Esophagus muscularis mucosa (tissue), 4 donors: ENCODE measurements around the gene GSG1. TPM values are rescaled to one million over a fixed set of nuclear protein-coding genes. Genes with fewer than 3 reads are reported as not detected.

ENCODE experiments used
- DNase-seq: peaks from one replicate; pipeline ENCODE4 v3.0.0-alpha.2; 2017; ENCODE audit errors: extremely low spot score
- H3K27ac ChIP-seq, 4 donors: fragments of 200-600 bp; sonication (generic); replicated peaks in 1 of 4; 1 replicate in 3 of 4; 2 replicates in 1 of 4; pipeline ENCODE4 v1.5.1; 2016 to 2019; ENCODE audit warnings: mild to moderate bottlenecking in 1 of 4
- H3K27me3 ChIP-seq, 4 donors: fragments of 200-600 bp; sonication (generic); one replicate each; pipeline versions ENCODE4 v1.5.1 to v1.6.0; 2016 to 2019
- H3K36me3 ChIP-seq, 4 donors: fragments of 200-600 bp; sonication (generic); one replicate each; pipeline ENCODE4 v1.5.1; 2016 to 2019
- H3K4me1 ChIP-seq, 4 donors: fragments of 200-600 bp; sonication (generic); one replicate each; pipeline ENCODE4 v1.5.1; 2016 to 2019
- H3K4me3 ChIP-seq, 4 donors: fragments of 200-600 bp; sonication (generic); 1 replicate in 2 of 4; 2 replicates in 2 of 4; pipeline ENCODE4 v1.5.1; 2016 to 2019; ENCODE audit warnings: mild to moderate bottlenecking in 4 of 4, moderate library complexity in 1 of 4
- H3K9me3 ChIP-seq, 4 donors: fragments of 200-600 bp; sonication (generic); 1 replicate in 3 of 4; 2 replicates in 1 of 4; pipeline ENCODE4 v1.5.1; 2016 to 2019
- CTCF ChIP-seq, 3 experiments: fragments of 200-600 bp in 2 of 3; fragments of 450-650 bp in 1 of 3; sonication (generic) in 2 of 3; IDR thresholded peaks; one replicate each; pipeline ENCODE4 v1.5.1; 2017 to 2019; ENCODE audit warnings: antibody characterized with exemption in 3 of 3, mild to moderate bottlenecking in 2 of 3, moderate library complexity in 1 of 3
- EP300 ChIP-seq: sonication (generic); formaldehyde crosslinking; IDR thresholded peaks from one replicate; pipeline ENCODE4 v1.6.1; 2017; ENCODE audit warnings: antibody characterized with exemption
- POLR2A ChIP-seq: fragments of 450-650 bp; IDR thresholded peaks from one replicate; pipeline ENCODE4 v1.6.1; 2017; ENCODE audit warnings: antibody characterized with exemption, moderate library complexity, mild to moderate bottlenecking, low read depth
- POLR2AphosphoS5 ChIP-seq, 2 donors: sonication (generic); formaldehyde crosslinking; IDR thresholded peaks; one replicate each; pipeline ENCODE4 v1.6.1; 2017; ENCODE audit warnings: antibody characterized with exemption in 2 of 2
- WGBS: methylation state at CpG from one replicate; pipeline ENCODE4 v1.1.5; 2018; 5-methylcytosine and 5-hydroxymethylcytosine counted together
- intact Hi-C: fragments of 100-400 bp; cut with DNase I; formaldehyde crosslinking; loops from one replicate; pipeline ENCODE4 v1.15.1; 2023
- total RNA-seq, 4 donors: library from RNA; depleted of rRNA; stranded (reverse); fragments of >200 nt; gene quantifications; one replicate each; pipeline versions ENCODE4 v1.1.0 to v1.2.1, GENCODE V29; 2016

The GSG1 gene
- total RNA-seq, 4 donors from 2014 or later, result not detected

GRCh38 chr12:13142747-13143146 is 39.3 kb upstream of the GSG1 start:
- 87% methylated on average over 8 of the region's 8 CpGs for WGBS
- intact Hi-C loops, result no loop called here
- no peaks in the 10 kb centered on the region for H3K36me3 ChIP-seq
- no peaks in the 10 kb centered on the region for H3K27me3 ChIP-seq
- no peaks in the 10 kb centered on the region for H3K9me3 ChIP-seq
- no peak overlapping the region for H3K27ac ChIP-seq
- H3K4me1 ChIP-seq, result peaks cover 0 to 16% (median 4%) of the 10 kb centered on the region in 4 donors
- DNase-seq, result peak; percentile 72
- H3K4me3 ChIP-seq, result no peak overlapping the region
- TF ChIP-seq EP300 (no peak), CTCF (IDR thresholded peaks at IDR 0.05) (no peak), POLR2AphosphoS5 (IDR thresholded peaks at IDR 0.05) (peak in 1 of 2 donors; percentile 22)

GRCh38 chr12:13141686-13142085 is 38.2 kb upstream of the GSG1 start:
- Histone ChIP-seq H3K4me3 (no peak overlapping the region), H3K9me3 (no peaks in the 10 kb centered on the region), H3K27me3 (no peaks in the 10 kb centered on the region), H3K36me3 (no peaks in the 10 kb centered on the region), H3K27ac (no peak overlapping the region), H3K4me1 (peaks cover 0 to 16% (median 4%) of the 10 kb centered on the region in 4 donors)
- 86% methylated on average over 5 of the region's 5 CpGs for WGBS
- peak; percentile 60 for DNase-seq
- TF ChIP-seq EP300 (no peak), POLR2AphosphoS5 (IDR thresholded peaks at IDR 0.05) (no peak), POLR2A (no peak), CTCF (IDR thresholded peaks at IDR 0.05) (no peak)
- intact Hi-C loops, result no loop called here

GRCh38 chr12:13135371-13136178 is 32.1 kb upstream of the GSG1 start:
- Histone ChIP-seq H3K36me3 (no peaks in the 10 kb centered on the region), H3K27ac (peak overlapping the region in 1 of 4 donors; percentile 4), H3K4me1 (peaks cover 0 to 6% (median 0%) of the 10 kb centered on the region in 4 donors), H3K9me3 (no peaks in the 10 kb centered on the region), H3K4me3 (no peak overlapping the region), H3K27me3 (no peaks in the 10 kb centered on the region)
- intact Hi-C loops, result no loop called here
- 75% methylated on average over 14 of the region's 14 CpGs for WGBS
- DNase-seq, result no peak
- TF ChIP-seq POLR2AphosphoS5 (IDR thresholded peaks at IDR 0.05) (peak in 1 of 2 donors; percentile 31), POLR2A (no peak)

GRCh38 chr12:13133886-13134285 is 30.4 kb upstream of the GSG1 start:
- 94% methylated on average over 4 of the region's 4 CpGs for WGBS
- TF ChIP-seq CTCF (IDR thresholded peaks at IDR 0.05) (no peak), POLR2A (no peak), EP300 (no peak), POLR2AphosphoS5 (IDR thresholded peaks at IDR 0.05) (no peak)
- Histone ChIP-seq H3K4me1 (peaks cover 0 to 6% (median 0%) of the 10 kb centered on the region in 4 donors), H3K27ac (no peak overlapping the region), H3K36me3 (no peaks in the 10 kb centered on the region), H3K4me3 (no peak overlapping the region), H3K27me3 (no peaks in the 10 kb centered on the region), H3K9me3 (no peaks in the 10 kb centered on the region)
- no peak for DNase-seq
- intact Hi-C loops, result no loop called here

GRCh38 chr12:13130981-13131380 is 27.5 kb upstream of the GSG1 start:
- Histone ChIP-seq H3K4me3 (no peak overlapping the region), H3K9me3 (no peaks in the 10 kb centered on the region), H3K27ac (no peak overlapping the region), H3K4me1 (peaks cover 0 to 6% (median 0%) of the 10 kb centered on the region in 4 donors), H3K27me3 (no peaks in the 10 kb centered on the region), H3K36me3 (no peaks in the 10 kb centered on the region)
- DNase-seq, result no peak
- intact Hi-C loops, result no loop called here
- WGBS, result 60% methylated on average over 3 of the region's 3 CpGs
- TF ChIP-seq POLR2A (no peak), CTCF (IDR thresholded peaks at IDR 0.05) (no peak), POLR2AphosphoS5 (IDR thresholded peaks at IDR 0.05) (no peak), EP300 (no peak)
